GM12872 (cell line): ENCODE measurements around the gene GPX3.
A peak's percentile ranks its signal among the peaks of the same experiment; 100 is the strongest.

Source experiments
- TF ChIP-seq, protein P1 (sequence below): IDR thresholded peaks from 3 replicates; pipeline ENCODE4 v1.5.1; 2011; ENCODE audit warnings: low read depth, mild to moderate bottlenecking, low read length, moderate library complexity; ENCODE audit not compliant: insufficient read depth

Gene GPX3

DNA sequence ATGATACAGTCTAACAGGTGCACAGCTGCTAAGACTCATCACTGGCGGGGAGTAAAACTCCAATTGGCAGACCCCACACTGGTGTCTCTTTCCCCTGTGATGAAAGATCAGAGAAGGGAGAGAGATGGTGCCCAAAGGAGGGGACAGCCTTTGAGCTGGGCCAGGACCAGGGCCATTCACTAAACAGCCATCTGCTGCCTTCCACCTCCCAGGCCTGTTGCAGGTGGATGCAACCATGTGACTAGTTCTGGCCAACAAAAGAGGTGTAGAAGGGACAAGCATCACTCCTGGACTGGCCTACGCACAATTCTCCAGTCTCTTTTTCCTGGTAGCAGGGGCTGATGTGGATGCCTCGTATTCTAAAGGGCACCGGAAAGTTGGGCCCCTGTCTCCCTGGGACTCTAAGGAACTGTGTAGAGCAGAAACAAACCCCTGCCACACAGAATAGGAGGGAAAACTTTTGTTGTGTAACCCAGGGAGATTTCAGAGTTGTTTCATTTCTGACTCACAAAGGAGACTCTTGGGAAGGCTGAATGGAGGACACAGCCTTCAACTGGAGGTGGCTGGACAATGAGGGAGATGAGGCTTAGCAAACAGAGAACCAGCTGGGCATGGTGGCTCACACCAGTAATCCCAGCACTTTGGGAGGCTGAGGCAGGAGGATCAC lies 33.5 kb downstream of the GPX3 start:
- TF ChIP-seq, protein P1, sequence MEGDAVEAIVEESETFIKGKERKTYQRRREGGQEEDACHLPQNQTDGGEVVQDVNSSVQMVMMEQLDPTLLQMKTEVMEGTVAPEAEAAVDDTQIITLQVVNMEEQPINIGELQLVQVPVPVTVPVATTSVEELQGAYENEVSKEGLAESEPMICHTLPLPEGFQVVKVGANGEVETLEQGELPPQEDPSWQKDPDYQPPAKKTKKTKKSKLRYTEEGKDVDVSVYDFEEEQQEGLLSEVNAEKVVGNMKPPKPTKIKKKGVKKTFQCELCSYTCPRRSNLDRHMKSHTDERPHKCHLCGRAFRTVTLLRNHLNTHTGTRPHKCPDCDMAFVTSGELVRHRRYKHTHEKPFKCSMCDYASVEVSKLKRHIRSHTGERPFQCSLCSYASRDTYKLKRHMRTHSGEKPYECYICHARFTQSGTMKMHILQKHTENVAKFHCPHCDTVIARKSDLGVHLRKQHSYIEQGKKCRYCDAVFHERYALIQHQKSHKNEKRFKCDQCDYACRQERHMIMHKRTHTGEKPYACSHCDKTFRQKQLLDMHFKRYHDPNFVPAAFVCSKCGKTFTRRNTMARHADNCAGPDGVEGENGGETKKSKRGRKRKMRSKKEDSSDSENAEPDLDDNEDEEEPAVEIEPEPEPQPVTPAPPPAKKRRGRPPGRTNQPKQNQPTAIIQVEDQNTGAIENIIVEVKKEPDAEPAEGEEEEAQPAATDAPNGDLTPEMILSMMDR = no peak

DNA sequence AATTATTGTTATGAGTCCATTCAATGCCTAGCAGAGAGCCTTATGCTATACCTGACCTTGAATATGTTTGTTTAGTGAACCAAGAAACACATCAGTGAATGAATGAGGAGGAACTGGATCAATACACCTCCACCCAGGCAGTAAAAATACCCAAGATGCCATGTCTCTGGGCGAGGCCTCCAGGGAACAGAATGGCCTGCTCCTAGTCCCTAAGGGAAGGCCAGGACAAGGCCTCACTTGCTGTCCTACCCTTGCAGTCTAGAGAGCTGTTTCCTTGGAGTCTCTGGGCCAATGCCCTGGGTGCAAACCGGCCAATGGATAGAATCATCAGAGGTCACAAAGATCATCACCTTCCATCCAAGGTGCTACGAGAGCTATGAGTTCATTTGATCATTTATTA lies 34.3 kb downstream of the GPX3 start:
- TF ChIP-seq, protein P1 = no peak

DNA sequence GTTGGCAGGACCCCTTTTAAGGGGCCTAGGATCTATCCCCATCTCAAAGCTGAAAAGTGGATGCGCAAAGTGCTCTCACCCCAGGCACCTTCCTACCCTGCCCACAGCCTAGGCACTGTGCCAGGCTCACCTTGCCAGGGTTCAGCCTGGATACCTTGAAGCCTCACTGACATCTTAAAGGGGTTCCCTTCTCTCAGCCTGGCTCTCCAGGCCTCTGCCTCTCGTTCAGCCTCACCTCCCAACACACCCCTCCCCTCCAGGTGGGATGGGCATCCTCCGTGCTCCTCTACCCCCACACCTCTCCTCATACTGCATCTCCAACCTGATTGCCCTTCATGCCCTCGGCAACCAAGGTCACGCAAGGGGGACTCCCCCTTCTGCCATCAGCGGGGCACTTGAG lies 34.9 kb downstream of the GPX3 start:
- TF ChIP-seq, protein P1 = no peak

DNA sequence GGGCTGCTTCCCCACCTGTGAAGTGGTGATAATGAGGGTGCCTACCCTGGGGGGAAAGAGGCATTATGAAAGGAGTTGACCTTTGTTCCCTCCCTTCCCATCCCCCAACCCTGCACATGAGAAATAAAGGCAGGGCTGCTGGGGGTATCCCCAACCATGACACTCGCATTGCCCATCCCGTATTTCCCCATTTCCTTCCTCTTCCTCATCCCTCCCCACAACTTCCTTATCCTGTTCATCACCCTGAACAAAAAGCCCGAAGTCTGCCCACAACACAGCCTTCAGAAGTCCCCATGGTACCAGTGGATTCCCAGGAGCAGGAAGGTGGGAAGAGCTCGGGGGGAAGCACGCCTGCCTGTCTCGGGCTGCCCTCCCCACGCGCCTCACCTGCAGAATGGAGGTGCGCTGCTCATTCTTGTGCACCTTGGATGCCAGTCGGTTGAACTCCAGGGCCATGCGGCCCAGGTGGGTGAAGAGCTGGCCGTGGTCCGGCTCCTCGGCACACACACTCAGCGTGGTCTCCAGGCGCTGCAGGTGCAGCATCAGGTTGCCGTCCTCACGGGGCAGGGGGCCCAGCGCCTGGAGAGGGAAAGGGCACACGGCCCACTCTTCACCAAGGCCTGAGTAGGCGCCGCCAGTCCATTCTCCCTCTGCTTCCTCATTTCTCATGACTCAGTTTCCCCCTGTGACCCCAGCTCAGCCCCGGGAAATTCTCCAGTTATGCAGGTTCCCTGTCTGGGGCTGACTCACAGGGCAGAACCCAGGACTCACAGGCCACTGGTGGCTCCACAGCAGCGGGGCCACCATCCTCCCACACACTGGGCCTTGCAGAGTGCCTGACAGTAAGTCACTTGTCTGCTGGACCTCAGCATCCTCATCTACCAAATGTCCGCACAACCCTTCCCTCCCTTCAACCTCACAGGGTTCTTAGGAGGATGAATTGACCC lies 36.3 kb downstream of the GPX3 start:
- TF ChIP-seq, protein P1 = no peak

DNA sequence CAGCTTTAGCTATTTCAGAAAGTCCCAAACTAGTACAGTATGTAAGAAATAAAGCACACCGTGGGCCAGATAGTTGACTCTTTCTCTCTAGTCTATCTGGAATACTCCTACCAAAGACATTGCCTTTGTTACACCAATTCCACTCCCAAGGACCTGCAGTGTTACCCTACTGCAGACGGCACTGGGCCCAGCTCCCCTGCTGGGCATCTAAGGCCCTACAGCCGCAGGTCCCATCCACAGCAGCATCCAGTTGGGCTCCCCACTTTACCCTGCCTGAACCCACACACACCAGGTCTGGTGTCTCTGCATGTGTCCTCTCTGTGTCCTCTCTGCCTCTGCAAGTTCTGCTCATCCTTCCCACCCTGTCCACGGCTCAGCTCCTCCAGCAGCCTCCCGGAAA lies 37.9 kb downstream of the GPX3 start:
- TF ChIP-seq, protein P1 = peak; percentile 46; the same call in 2 of the 3 replicates

DNA sequence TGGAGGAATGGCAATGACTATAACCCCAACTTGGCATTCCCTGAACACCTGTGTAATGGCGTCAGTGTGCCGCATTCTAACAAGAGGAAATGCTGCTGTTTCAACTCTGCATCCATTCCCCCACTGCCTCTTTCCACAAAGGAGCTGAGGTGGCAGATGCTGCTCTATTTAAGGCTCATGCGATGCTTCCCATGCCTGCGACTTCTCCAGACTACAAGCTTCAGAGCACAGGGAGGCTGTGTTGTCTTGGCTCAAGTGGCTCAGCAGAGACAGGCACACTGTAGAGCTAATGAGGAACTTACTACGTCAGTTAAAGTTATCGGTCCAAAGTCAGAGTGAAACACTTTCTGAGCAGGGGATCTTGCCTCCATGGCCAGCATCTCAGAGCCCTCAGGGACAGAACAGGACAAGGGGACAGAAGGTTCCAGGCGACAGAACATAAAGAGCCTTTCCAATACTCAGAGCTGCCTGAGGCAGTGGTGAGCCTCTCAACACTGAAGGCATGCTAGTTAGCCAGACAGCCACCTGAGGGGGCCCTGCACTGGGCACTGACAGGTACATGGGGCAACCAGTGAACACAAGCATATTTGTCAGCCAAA lies 38.6 kb downstream of the GPX3 start:
- TF ChIP-seq, protein P1 = peak; percentile 42; the same call in 1 of the 3 replicates

DNA sequence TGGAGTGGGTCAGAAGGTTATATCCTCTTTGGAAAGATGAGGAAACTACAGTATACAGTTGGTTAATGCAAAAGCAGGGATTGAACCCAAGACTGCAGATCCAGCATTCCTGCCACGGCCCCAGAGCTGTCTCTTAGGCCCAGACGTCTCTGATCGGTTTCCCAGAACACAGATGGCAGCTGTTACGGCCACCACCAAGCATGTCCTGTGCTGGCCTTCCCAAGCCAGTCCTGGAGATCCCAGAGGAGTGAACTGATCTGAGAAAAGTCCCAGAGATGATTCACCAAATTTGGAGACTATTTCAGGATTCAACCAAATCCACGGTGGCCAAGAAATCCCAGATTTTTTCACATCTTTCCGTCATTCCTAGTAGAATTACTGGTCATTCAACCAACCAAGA lies 40.4 kb downstream of the GPX3 start:
- TF ChIP-seq, protein P1 = no peak
